H54 (cell line): ENCODE data around the gene BICD2.

Experiments
- DNase-seq: peaks from one replicate; pipeline ENCODE4 v3.0.0; 2011; ENCODE audit warnings: low spot score, mixed read lengths; ENCODE audit not compliant: insufficient read length
- FAIRE-seq: peaks from 3 replicates; lab custom pipeline; 2011; peaks lifted over from hg19 to GRCh38; lab: Jason Lieb, UNC
- POLR2A ChIP-seq: IDR thresholded peaks from 2 replicates; pipeline ENCODE4 v1.6.1; 2011; ENCODE audit warnings: low read depth, mild to moderate bottlenecking, low read length

BICD2 gene

DNA sequence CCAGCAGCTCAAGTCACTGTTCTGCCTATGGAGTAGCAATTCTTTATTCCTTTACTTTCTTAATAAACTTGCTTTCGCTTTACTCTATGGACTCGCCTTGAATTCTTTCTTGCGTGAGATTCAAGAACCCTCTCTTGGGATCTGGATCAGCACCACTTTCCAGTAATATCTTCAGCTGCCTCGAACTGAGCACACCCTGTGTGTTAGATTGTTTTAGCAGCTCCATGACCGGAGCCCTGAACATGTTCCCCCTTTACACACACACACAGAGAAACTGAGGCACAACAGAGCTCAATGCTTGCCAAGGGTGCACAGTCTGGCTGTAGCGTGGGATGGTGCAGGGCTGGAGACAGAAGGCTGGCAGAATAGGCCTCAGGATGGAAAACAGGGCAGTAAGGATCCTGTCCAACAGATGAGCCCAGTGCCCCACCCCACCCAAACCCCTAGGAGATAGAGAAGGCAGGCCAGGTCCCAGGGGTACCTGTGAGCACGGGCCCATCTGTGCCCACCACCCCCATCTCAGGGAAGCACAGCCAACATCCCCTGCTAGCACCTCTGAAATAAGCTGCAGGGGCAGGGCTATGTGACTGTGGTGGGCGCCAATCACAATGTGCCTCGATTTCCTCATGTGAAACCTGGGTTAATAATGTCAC, 27.9 kb downstream of the BICD2 start:
- FAIRE-seq (no peak), DNase-seq (no peak)
- no peak for TF ChIP-seq POLR2A

DNA sequence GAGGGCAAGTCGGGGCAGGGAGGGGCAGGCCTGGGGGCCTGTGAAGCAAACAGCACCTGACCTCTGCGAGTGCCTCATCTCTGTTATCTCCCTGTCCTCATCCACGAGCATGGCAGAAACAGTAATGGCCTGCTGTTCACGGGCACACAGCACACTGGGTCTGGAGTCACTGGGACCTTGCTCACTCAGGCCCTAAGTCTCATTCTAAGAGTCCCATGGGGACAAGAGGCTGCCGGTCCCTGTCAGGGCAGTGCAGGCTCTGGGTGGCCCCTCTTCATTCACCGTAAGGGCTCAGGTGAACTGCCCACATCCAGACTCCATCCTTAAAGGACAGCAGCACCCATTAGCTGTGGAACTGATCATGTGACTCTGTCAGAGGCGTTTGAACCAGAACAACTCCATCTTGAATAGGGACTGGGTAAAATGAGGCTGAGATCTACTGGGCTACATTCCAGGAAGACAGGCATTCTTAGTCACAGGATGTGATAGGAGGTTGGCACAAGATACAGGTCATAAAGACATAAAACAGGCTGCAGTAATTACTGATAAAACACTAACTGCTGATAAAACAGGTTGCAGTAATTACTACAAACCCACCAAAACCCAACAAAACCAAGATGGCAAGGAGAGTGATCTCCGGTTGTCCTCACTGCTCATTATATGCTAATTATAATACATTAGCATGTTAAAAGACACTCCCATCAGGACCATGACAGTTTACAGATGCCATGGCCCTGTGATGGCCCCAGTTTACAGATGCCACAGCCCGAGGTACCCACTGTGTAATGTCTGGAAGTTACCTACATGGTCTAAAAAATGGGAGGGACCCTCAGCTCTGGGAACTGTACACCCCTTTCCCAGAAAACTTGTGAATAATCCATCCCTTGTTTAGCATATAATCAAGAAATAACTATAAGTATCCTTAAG, 28.7 kb downstream of the BICD2 start:
- FAIRE-seq: no peak
- no peak for TF ChIP-seq POLR2A

DNA sequence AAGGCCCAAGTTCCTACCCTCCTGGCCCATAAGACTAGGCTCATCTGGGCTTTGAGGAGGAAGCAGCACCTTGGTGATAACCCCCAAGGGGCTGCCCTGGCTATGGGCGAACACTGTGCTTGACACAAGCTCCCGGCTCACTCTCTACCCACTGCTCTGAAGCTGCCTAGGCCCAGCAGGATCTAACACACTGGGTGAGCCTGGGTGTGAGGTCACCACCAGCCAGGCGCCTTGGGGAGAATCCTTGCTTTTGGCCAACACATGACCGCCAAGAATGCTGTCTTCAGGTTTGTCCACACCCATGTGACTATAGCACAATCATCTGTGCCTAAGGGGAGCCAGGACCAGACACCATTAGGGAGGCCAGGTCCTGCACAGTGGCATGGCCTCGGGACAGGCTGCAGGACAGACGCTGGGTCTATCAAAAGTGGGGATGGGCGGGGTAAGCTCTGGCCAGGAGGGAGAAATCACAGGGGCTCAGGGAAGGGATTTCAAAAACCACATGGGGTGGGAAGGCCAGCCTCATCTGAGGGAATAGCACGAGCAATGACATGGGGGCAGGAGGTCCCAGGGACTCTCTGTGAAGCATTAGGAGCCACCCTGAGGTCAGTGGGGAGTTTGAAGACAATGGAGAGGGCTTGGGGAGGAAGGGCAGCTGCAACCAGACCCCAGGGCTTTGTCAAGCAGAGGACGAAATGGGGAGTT, 29.6 kb downstream of the BICD2 start:
- DNase-seq (no peak), FAIRE-seq (no peak)
- TF ChIP-seq POLR2A: no peak

More for the DNA sequence above, 28.7 kb downstream of the BICD2 start:
- DNase-seq: no peak

DNA sequence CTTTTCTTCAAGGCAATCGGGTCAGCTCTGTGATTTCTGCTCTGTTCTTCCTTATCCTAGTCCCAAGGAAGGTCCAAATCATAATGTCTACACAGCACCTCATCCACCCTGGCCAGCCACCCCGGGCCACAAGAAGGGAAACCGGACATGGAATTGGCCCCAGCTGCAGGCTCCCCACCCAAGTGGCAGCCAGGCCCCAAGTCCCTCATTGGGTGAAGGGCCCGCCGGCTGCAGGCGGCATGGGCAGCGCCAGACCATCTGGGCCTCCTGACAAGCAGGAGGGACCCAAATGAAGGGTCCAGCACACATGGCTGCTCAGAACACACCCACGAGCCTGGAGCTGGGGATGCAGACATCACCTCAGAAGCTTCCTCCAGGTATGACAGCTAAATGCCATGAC, 33.7 kb downstream of the BICD2 start:
- DNase-seq: no peak
- no peak for TF ChIP-seq POLR2A
- FAIRE-seq: no peak

DNA sequence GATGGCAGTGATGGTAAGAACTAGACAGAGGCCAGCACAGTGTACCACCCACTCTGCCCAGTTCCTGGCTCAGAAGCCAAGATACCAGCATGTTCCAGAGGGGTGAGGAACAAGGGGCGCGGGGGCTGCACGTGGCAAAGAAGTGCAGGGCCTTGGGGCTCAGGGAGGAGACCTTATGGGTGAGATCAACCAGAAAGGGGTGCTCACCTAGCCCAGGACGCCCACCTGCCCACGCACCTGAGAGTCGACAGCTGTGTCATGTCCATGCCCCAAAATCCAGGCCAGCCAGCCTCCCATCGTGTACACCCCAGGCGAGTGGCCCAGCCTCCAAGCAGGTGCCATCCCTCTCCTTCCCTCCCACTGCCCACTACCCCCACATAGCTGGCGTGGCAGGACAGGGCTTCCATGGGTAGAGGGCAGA, 34.9 kb downstream of the BICD2 start:
- DNase-seq: no peak
- no peak for FAIRE-seq
- no peak for TF ChIP-seq POLR2A

DNA sequence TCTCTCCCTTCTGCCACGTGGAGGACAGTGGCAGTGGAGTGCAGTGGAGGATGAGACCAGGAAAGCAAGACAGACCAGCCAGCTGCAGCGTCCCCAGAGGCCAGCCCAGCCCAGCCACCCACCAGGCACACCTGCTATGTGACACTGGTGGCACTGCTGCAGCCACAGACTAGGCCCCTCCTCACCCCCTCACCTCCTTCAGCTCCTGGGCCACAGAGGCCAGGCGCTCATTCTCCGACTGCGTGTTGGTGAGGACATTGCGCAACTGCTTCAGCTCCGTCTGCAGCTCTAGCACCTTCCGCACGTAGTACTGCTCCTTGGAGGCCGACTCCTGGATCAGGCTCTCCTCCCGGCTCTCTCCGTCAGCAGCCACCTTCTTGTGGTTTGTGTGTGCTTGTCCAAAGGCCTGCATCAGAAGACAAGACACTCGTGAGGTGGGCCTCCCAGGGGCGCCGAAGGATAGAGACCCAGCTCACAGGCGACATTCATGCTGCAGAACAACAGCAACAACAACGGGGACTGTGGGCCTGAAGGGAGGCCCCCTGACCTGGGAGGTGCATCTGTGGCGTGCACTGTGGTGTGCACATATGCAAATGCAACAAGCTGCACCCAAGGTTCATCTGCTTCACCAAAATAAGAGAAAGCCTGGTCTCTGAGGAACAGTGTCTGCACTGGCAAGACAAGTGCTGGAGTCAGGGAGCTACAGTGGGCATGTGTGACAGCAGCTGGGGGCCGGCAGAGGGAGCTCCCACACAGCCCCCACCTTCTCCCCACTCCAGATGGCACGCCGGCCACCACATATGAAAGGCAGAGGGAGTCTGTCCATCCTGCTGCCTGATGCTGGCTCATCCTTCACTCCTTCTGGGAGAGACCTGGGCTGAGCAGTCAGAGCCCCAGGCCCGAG, 35.5 kb downstream of the BICD2 start:
- no peak for TF ChIP-seq POLR2A

DNA sequence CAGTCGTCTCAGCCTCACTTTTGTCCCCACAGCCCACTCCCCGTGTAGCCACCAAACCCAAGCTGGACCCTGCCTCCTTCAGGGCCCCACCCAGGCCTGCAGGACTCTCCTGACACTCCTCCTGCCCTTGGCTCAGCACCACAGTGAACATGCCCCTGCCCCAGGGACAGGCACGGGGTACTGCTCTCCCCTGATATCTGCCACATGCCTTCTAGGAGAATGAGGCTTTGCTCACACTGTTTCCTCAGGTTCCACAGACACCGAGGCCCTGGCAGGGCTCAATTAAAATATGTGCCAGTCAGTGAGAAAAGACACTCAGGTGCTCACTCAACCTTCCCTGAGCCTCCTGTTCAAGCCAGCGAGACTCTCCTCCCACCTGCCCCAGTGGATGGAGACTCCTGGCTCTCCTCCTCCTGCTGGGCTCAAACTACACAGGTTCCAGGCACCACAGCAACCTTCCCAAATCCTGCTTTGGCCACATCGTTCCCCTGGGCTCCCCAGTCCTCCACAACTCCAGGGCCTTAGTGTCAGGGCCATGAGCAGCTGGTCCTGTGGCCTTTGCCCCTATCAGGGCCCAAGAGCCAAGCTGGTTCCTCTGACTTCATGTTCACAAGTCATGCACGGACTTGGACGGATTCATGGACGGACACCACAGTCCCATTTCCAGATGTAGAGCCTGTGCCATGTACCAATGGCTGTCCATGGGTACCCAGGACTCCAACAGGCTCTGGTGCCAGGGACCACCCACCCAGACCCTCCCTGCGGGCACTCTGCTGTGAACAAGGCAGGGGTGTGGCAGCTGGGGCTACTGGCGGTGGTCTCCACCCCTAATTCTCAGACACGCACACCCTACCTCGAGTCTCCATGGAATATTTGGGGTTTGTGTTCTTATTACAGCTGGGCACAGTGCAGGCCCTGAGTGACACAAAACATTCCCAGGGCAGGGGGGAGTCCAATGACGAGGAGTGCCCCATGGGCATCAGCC, 36.6 kb downstream of the BICD2 start:
- no peak for TF ChIP-seq POLR2A
- DNase-seq: no peak
- FAIRE-seq: no peak

More for the DNA sequence above, 35.5 kb downstream of the BICD2 start:
- DNase-seq: no peak
- no peak for FAIRE-seq

DNA sequence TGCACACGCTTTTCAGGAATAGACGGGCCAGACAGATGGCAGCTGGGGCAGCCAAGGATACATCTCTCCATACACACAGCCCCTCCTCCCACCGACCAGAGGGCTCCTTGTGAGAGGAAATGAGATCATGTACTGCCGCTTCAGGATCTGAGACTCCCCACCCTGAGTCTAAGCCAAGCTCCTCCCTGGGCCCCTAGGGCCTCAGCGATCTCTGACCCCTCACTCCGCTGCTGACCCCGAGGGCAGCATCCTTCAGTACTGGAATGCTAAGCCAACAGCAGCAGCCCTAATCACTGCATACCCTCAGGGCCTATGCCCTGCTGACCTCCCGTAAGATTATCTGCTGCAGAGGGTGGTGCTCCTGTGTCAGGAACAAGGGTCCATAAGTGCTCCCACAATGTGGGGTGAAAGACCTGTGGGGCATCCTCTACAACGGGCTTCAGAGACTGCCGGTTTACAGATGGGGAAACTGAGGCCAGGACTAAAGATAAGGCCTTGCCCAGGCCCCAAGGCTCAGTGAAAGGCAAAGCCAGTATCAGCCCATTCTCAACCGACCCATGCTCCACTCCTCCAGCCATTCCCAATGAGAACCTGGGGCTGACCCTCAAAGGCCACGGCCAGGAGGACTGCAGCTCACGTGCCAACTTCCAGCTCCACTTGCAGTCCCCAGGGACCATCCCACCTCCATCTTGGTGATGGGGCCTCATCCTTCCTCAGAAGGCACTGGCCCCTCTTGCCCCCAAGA, 37.5 kb downstream of the BICD2 start:
- DNase-seq (no peak), FAIRE-seq (no peak)
- no peak for TF ChIP-seq POLR2A

DNA sequence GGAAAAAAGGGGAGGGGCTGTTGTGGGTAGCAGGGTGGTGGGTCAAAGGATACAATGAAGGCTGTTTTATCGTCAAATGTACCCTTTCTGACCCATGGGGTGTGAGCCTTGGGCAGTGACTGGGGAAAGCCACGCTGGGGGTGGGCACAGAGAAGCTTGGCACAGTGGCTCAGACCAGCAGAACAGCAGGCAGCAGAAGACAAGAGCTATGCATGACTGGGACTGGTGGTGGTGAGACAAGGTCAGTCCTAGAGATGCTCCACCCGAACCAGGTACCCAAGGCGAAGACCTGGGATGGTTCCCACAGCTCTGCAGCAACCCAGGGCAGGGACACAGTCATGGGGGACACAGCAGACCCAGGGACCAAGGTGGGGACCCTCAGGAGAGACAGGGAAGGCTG, 38.3 kb downstream of the BICD2 start:
- DNase-seq (no peak), FAIRE-seq (no peak)
- TF ChIP-seq POLR2A: no peak

DNA sequence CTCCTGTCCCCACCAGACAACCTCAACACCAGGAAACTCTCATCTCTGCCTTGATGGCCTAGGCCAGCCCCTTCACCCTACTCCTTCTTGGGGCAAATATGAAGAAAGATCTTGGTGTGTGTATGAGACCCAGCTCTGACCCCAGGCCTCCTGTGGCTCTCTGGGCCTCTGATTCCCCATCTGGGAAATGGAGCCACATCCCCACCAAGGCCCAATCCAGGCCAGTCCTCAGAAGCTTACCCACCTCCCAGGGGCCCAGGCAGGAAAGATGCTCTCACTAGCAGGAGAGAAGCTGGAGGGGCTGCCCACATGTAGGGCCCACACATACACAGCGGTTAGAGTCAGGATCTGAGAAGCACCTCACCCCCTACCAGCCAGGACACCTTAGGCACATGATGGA, 38.9 kb downstream of the BICD2 start:
- FAIRE-seq: no peak
- TF ChIP-seq POLR2A: no peak
- no peak for DNase-seq

DNA sequence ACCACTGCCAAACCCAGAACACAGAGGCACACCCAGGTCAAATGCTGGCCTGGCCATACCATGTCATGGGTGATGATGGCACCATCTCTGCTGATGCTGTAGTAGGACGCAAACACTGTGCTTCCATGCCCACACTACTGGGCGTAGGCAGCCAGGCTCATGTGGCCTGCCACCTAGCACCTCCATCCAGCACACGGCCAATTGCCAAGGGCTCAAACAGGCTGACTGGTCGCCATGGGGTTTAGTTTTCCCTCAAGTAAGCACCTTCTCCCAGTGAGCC, 39.4 kb downstream of the BICD2 start:
- FAIRE-seq: no peak
- DNase-seq: no peak
- TF ChIP-seq POLR2A: no peak
